HG03457 (cell line): ENCODE results near the gene NWD2.

ENCODE experiments used
- ATAC-seq: cut with Tn5 transposase; IDR thresholded peaks from one replicate; pipeline ENCODE4 v1.9.1; 2021; ENCODE audit warnings: moderate number of reproducible peaks; ENCODE audit not compliant: unreplicated experiment

The NWD2 gene

GRCh38 chr4:37464373-37465128 lies 220.0 kb downstream of the NWD2 start:
- ATAC-seq: no peak

GRCh38 chr4:37465296-37465695 lies 220.8 kb downstream of the NWD2 start:
- ATAC-seq: no peak

- ATAC-seq: no peak
Measured at GRCh38 chr4:37465845-37466244, 221.3 kb downstream of the NWD2 start.

GRCh38 chr4:37467223-37467622 lies 222.7 kb downstream of the NWD2 start:
- no peak for ATAC-seq

- no peak for ATAC-seq
Measured at GRCh38 chr4:37467824-37468223, 223.3 kb downstream of the NWD2 start.

- ATAC-seq: no peak
Measured at GRCh38 chr4:37469286-37469685, 224.7 kb downstream of the NWD2 start.

GRCh38 chr4:37470245-37470644 lies 225.7 kb downstream of the NWD2 start:
- no peak for ATAC-seq

- ATAC-seq: no peak
Measured at GRCh38 chr4:37471093-37471492, 226.6 kb downstream of the NWD2 start.

GRCh38 chr4:37471971-37472370 lies 227.4 kb downstream of the NWD2 start:
- no peak for ATAC-seq

- no peak for ATAC-seq
Measured at GRCh38 chr4:37473807-37474206, 229.3 kb downstream of the NWD2 start.

GRCh38 chr4:37475087-37475486 lies 230.5 kb downstream of the NWD2 start:
- ATAC-seq: no peak

- ATAC-seq: no peak
Measured at GRCh38 chr4:37475776-37476175, 231.2 kb downstream of the NWD2 start.

GRCh38 chr4:37476256-37476655 lies 231.7 kb downstream of the NWD2 start:
- no peak for ATAC-seq

- no peak for ATAC-seq
Measured at GRCh38 chr4:37476691-37477090, 232.1 kb downstream of the NWD2 start.

GRCh38 chr4:37477126-37477525 lies 232.6 kb downstream of the NWD2 start:
- no peak for ATAC-seq

GRCh38 chr4:37478151-37478550 lies 233.6 kb downstream of the NWD2 start:
- no peak for ATAC-seq

GRCh38 chr4:37480509-37480908 lies 236.0 kb downstream of the NWD2 start:
- ATAC-seq: no peak

- no peak for ATAC-seq
Measured at GRCh38 chr4:37481547-37482122, 237.1 kb downstream of the NWD2 start.

- no peak for ATAC-seq
Measured at GRCh38 chr4:37482236-37482913, 237.8 kb downstream of the NWD2 start.

- no peak for ATAC-seq
Measured at GRCh38 chr4:37483610-37484009, 239.1 kb downstream of the NWD2 start.

GRCh38 chr4:37486166-37486565 lies 241.6 kb downstream of the NWD2 start:
- no peak for ATAC-seq

GRCh38 chr4:37487668-37488067 lies 243.1 kb downstream of the NWD2 start:
- ATAC-seq: no peak
